Measurements from ENCODE around the gene SPTBN1. TPM values are rescaled to one million over a fixed set of nuclear protein-coding genes. Genes with fewer than 3 reads are reported as not detected.

The SPTBN1 gene
- total and polyA plus RNA-seq, 2 of the 13 experiments (the other 11 are each of a cell fraction or from before 2014, with no cell fraction given): 123 to 299 TPM

- TF ChIP-seq ARID4A (CRISPR knock-in tag; IDR thresholded peaks at IDR 0.05; ENCODE audit: borderline replicate concordance): no peak
- no peak for TF ChIP-seq POLR2AphosphoS2 (IDR thresholded peaks at IDR 0.05; ENCODE audit: low read depth, low read length)
- no peak for TF ChIP-seq ZNF367 (CRISPR knock-in tag; IDR thresholded peaks at IDR 0.05; ENCODE audit: borderline replicate concordance)
- TF ChIP-seq ZNF577 (CRISPR knock-in tag; IDR thresholded peaks at IDR 0.05; ENCODE audit: borderline replicate concordance, low read depth): no peak
Observed at GRCh38 chr2:54468673-54469072, 12.5 kb downstream of the SPTBN1 start (continued).

DNA sequence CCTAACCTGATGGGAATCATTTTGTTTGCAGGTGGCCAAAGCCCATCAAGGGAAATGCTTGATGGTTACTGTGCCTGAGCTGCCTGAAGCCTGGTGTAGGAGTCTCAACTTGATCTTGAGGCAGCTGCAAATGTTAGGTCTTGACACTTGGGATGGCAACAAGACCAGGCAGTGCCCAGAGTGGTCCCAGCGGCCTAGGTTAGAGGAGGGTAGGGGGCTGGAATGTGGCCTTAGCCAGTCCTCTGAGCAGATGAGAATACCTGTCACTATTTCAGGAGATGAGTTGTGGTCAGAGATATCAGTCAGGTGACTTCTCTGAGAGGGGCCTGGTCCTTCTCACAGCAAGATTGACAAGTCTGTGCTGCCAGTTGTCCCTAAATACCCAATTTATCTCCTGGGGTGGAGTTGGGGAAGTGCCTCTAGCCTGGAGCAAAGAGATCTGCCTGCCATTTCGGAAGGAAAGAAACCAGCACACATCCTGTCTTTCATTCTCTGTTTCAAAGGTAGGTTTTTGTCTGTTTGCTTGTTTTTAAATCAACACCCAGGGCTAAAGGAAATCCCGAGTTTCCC is 13.4 kb downstream of the SPTBN1 start:
- Histone ChIP-seq H3K4me3 (replicated peaks in 1 of 3; ENCODE audit: insufficient read depth in 1 of 3, low read depth in 2 of 3, low read length in 3 of 3) (no peak overlapping the region), H3K9me3 (ENCODE audit: low read length) (no peaks in the 10 kb centered on the region), H3K4me1 (ENCODE audit: insufficient read depth, low read length) (peaks cover 42% of the 10 kb centered on the region), H3K4me2 (ENCODE audit: low read depth, low read length) (no peak overlapping the region), H2AFZ (ENCODE audit: low read length) (no peak overlapping the region), H3K27ac (ENCODE audit: extremely low read length, insufficient read depth, low read length) (no peak overlapping the region), H3K9ac (ENCODE audit: insufficient read depth, low read depth, low read length) (no peak overlapping the region), H3K36me3 (replicated peaks in 1 of 2; ENCODE audit: control insufficient read depth in 1 of 2, insufficient read depth in 2 of 2, low read length in 2 of 2) (peaks cover 2 to 3% of the 10 kb centered on the region in 2 experiments; a peak in 2 of 5 replicates), H3K79me2 (ENCODE audit: insufficient read depth, low read length) (peaks cover 92% of the 10 kb centered on the region), H3K27me3 (ENCODE audit: control insufficient read depth in 1 of 2, insufficient read depth in 2 of 2, low read length in 2 of 2) (no peaks in the 10 kb centered on the region), H4K20me1 (ENCODE audit: insufficient read depth, low read length) (peaks cover 41% of the 10 kb centered on the region)
- BruUV-seq (replicated peaks): no TSS peak
- FAIRE-seq (no peak), DNase-seq (ENCODE audit: low spot score) (no peak), ATAC-seq (no peak; the same call in 2 of the 3 replicates)
- in situ Hi-C loops (cut with HindIII; ENCODE audit: extremely low pct_ligation_motif_present, low pct_unique_long_range_greater_than_20kb) (no loop called here), intact Hi-C loops (cut with micrococcal nuclease; ENCODE audit: unreplicated experiment) (no loop called here)
- POLR2A ChIA-PET: interaction anchor here (0.6 kb wide), 1 partner anchor 23 kb away, joined by 3 read pairs; no protein-coding TSS in a partner anchor
- CTCF ChIA-PET (ENCODE audit: low intra/inter-chr PET ratio, low total read pairs): no interaction called here
- 83% methylated on average over 3 of the region's 3 CpGs for WGBS (ENCODE audit: low lambda C conversion rate)
- TF ChIP-seq ZFP90 (CRISPR knock-in tag; IDR thresholded peaks at IDR 0.05; ENCODE audit: borderline replicate concordance): no peak
- TF ChIP-seq, protein P1, sequence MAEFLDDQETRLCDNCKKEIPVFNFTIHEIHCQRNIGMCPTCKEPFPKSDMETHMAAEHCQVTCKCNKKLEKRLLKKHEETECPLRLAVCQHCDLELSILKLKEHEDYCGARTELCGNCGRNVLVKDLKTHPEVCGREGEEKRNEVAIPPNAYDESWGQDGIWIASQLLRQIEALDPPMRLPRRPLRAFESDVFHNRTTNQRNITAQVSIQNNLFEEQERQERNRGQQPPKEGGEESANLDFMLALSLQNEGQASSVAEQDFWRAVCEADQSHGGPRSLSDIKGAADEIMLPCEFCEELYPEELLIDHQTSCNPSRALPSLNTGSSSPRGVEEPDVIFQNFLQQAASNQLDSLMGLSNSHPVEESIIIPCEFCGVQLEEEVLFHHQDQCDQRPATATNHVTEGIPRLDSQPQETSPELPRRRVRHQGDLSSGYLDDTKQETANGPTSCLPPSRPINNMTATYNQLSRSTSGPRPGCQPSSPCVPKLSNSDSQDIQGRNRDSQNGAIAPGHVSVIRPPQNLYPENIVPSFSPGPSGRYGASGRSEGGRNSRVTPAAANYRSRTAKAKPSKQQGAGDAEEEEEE (CRISPR knock-in tag; IDR thresholded peaks at IDR 0.05; ENCODE audit: borderline replicate concordance): no peak
- TF ChIP-seq ZNF75D (CRISPR knock-in tag; IDR thresholded peaks at IDR 0.05; ENCODE audit: borderline replicate concordance): no peak
- TF ChIP-seq THAP8 (CRISPR knock-in tag; IDR thresholded peaks at IDR 0.05; ENCODE audit: borderline replicate concordance): no peak
- TF ChIP-seq NR2F6 (IDR thresholded peaks at IDR 0.05): no peak
- TF ChIP-seq NR2F6 (CRISPR knock-in tag; IDR thresholded peaks at IDR 0.05): no peak
